ENCODE measurements around the gene CTNNA2. TPM values are rescaled to one million over a fixed set of nuclear protein-coding genes. Genes with fewer than 3 reads are reported as not detected.

The CTNNA2 gene
- polyA plus RNA-seq, 1 of the 3 experiments (the other 2 are of a cell fraction), result 0.30 TPM

DNA sequence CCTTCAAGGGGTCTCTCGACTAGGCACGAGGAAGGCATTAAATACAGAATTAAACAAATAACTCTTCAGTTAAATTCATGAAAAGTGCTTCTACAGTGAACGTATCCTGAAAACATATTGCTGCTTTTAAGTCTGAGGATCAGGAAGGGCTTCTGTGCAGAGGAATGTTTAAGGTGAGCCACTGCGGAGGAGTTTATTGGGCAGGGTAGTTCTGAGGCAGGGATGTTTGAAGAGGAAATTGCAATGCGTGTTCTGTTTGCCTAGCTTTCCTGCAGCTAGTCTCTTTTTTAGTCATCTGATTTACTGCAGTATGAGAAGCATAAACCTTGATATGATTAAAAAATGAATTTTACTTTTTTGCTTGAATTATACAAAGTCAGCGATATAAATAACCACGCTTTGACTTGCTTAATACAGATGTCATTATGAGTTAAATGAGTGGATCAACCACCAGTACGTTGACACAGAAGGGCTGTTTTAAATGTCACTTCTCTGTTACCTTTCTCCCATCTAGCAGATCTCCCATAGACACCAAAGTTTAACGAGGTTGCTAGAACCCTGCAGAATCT, 98.7 kb downstream of the CTNNA2 start:
- WGBS (ENCODE audit: low lambda C conversion rate), result 46% methylated on average over 9 of the region's 9 CpGs
- H3K4me2 ChIP-seq, result no peak overlapping the region
- H3K4me3 ChIP-seq (ENCODE audit: low read depth in 2 of 2, low read length in 1 of 2), result no peak overlapping the region
- H3K4me1 ChIP-seq (ENCODE audit: control insufficient read depth in 1 of 2, insufficient read depth in 2 of 2, low read depth in 1 of 2, low read length in 1 of 2), result no peaks in the 10 kb centered on the region; a peak in 1 of 4 replicates
- no peak for DNase-seq
- no peak overlapping the region for H2AFZ ChIP-seq (ENCODE audit: low read depth)
- POLR2A ChIA-PET, result no interaction called here
- H3K79me2 ChIP-seq (ENCODE audit: insufficient read depth), result no peaks in the 10 kb centered on the region
- CTCF ChIA-PET, result no interaction called here
- no peaks in the 10 kb centered on the region for H3K9me3 ChIP-seq
- no peak overlapping the region for H3K27ac ChIP-seq (ENCODE audit: low read depth in 2 of 2, low read length in 1 of 2)
- H4K20me1 ChIP-seq (ENCODE audit: insufficient read depth), result no peaks in the 10 kb centered on the region
- no peaks in the 10 kb centered on the region; the same call in 1 of the 2 replicates for H3K9me2 ChIP-seq
- no peak overlapping the region for H3K9ac ChIP-seq
- no peaks in the 10 kb centered on the region for H3F3A ChIP-seq (replicated peaks; ENCODE audit: insufficient read depth)
- TF ChIP-seq TCF12 (IDR thresholded peaks at IDR 0.05) (no peak), SIN3A (IDR thresholded peaks at IDR 0.05; ENCODE audit: borderline replicate concordance, low read depth, low read length) (no peak), CHD2 (IDR thresholded peaks at IDR 0.05; ENCODE audit: low read length, partially characterized antibody) (no peak), FOXJ3 (CRISPR knock-in tag; IDR thresholded peaks at IDR 0.05) (no peak), SMC3 (IDR thresholded peaks at IDR 0.05; ENCODE audit: low read depth, low read length) (no peak), JUND (IDR thresholded peaks at IDR 0.05) (no peak), TAF1 (IDR thresholded peaks at IDR 0.05; ENCODE audit: borderline replicate concordance, low read depth, low read length) (no peak), RCOR1 (IDR thresholded peaks at IDR 0.05; ENCODE audit: low read length) (no peak), FOXM1 (IDR thresholded peaks at IDR 0.05; ENCODE audit: low read depth) (no peak), POLR2AphosphoS5 (IDR thresholded peaks at IDR 0.05; ENCODE audit: low read depth, low read length) (no peak), RAD21 (IDR thresholded peaks at IDR 0.05; ENCODE audit: low read length) (no peak), FOSL2 (IDR thresholded peaks at IDR 0.05; ENCODE audit: borderline replicate concordance, low read depth) (no peak), NFIC (IDR thresholded peaks at IDR 0.05; ENCODE audit: borderline replicate concordance) (no peak), RXRA (IDR thresholded peaks at IDR 0.05; ENCODE audit: borderline replicate concordance, low read depth) (no peak)
- TF ChIP-seq, protein P1, sequence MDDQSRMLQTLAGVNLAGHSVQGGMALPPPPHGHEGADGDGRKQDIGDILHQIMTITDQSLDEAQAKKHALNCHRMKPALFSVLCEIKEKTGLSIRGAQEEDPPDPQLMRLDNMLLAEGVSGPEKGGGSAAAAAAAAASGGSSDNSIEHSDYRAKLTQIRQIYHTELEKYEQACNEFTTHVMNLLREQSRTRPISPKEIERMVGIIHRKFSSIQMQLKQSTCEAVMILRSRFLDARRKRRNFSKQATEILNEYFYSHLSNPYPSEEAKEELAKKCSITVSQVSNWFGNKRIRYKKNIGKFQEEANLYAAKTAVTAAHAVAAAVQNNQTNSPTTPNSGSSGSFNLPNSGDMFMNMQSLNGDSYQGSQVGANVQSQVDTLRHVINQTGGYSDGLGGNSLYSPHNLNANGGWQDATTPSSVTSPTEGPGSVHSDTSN (IDR thresholded peaks at IDR 0.05), result no peak
- TF ChIP-seq, protein P2, sequence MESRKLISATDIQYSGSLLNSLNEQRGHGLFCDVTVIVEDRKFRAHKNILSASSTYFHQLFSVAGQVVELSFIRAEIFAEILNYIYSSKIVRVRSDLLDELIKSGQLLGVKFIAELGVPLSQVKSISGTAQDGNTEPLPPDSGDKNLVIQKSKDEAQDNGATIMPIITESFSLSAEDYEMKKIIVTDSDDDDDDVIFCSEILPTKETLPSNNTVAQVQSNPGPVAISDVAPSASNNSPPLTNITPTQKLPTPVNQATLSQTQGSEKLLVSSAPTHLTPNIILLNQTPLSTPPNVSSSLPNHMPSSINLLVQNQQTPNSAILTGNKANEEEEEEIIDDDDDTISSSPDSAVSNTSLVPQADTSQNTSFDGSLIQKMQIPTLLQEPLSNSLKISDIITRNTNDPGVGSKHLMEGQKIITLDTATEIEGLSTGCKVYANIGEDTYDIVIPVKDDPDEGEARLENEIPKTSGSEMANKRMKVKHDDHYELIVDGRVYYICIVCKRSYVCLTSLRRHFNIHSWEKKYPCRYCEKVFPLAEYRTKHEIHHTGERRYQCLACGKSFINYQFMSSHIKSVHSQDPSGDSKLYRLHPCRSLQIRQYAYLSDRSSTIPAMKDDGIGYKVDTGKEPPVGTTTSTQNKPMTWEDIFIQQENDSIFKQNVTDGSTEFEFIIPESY (IDR thresholded peaks at IDR 0.05; ENCODE audit: borderline replicate concordance, low read depth), result no peak
- TF ChIP-seq, protein P3, sequence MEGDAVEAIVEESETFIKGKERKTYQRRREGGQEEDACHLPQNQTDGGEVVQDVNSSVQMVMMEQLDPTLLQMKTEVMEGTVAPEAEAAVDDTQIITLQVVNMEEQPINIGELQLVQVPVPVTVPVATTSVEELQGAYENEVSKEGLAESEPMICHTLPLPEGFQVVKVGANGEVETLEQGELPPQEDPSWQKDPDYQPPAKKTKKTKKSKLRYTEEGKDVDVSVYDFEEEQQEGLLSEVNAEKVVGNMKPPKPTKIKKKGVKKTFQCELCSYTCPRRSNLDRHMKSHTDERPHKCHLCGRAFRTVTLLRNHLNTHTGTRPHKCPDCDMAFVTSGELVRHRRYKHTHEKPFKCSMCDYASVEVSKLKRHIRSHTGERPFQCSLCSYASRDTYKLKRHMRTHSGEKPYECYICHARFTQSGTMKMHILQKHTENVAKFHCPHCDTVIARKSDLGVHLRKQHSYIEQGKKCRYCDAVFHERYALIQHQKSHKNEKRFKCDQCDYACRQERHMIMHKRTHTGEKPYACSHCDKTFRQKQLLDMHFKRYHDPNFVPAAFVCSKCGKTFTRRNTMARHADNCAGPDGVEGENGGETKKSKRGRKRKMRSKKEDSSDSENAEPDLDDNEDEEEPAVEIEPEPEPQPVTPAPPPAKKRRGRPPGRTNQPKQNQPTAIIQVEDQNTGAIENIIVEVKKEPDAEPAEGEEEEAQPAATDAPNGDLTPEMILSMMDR (IDR thresholded peaks at IDR 0.05), result no peak
- TF ChIP-seq, protein P4, sequence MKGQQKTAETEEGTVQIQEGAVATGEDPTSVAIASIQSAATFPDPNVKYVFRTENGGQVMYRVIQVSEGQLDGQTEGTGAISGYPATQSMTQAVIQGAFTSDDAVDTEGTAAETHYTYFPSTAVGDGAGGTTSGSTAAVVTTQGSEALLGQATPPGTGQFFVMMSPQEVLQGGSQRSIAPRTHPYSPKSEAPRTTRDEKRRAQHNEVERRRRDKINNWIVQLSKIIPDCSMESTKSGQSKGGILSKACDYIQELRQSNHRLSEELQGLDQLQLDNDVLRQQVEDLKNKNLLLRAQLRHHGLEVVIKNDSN (IDR thresholded peaks at IDR 0.05; ENCODE audit: borderline replicate concordance, low read depth), result no peak
- TF ChIP-seq, protein P5, sequence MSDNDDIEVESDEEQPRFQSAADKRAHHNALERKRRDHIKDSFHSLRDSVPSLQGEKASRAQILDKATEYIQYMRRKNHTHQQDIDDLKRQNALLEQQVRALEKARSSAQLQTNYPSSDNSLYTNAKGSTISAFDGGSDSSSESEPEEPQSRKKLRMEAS (IDR thresholded peaks at IDR 0.05; ENCODE audit: low read depth), result no peak
- no peaks in the 10 kb centered on the region for H3K27me3 ChIP-seq (ENCODE audit: insufficient read depth)
- H3K36me3 ChIP-seq (replicated peaks in 1 of 2; ENCODE audit: control insufficient read depth in 1 of 2, insufficient read depth in 2 of 2, low read length in 1 of 2), result no peaks in the 10 kb centered on the region

All from SK-N-SH (cell line).